BLaER1 treated with 17β-estradiol and CSF1 and Interleukin-3, amounts not matched to agents 10 nM and 100 nM (cell line): Measurements from ENCODE around the gene MCAT.
A peak's percentile ranks its signal among the peaks of the same experiment; 100 is the strongest.

Source experiments
- H3K27ac ChIP-seq, 11 experiments: shearing (Covaris generic); formaldehyde crosslinking; 2 replicates each; pipeline ENCODE4 v1.8.1; 2022
- H3K27me3 ChIP-seq, 11 experiments: shearing (Covaris generic); formaldehyde crosslinking; 2 replicates each; pipeline ENCODE4 v1.8.1; 2022
- H3K36me3 ChIP-seq, 11 experiments: shearing (Covaris generic); formaldehyde crosslinking; 2 replicates each; pipeline ENCODE4 v1.8.1; 2022
- H3K4me1 ChIP-seq, 10 experiments: shearing (Covaris generic); formaldehyde crosslinking; 2 replicates each; pipeline ENCODE4 v1.8.1; 2022
- H3K4me2 ChIP-seq, 11 experiments: shearing (Covaris generic); formaldehyde crosslinking; 2 replicates each; pipeline ENCODE4 v1.8.1; 2022
- H3K4me3 ChIP-seq, 10 experiments: shearing (Covaris generic); formaldehyde crosslinking; 2 replicates each; pipeline ENCODE4 v1.8.1; 2022
- H3K9ac ChIP-seq, 11 experiments: shearing (Covaris generic); formaldehyde crosslinking; 2 replicates each; pipeline ENCODE4 v1.8.1; 2022
- H3K9me3 ChIP-seq, 11 experiments: shearing (Covaris generic); formaldehyde crosslinking; replicated peaks in 1 of 11; 2 replicates each; pipeline ENCODE4 v1.8.1; 2022
- H4K20me1 ChIP-seq, 11 experiments: shearing (Covaris generic); formaldehyde crosslinking; 2 replicates each; pipeline ENCODE4 v1.8.1; 2022
- Cebpa-rat ChIP-seq, 11 experiments: shearing (Covaris generic); IDR thresholded peaks; 2 replicates each; pipeline ENCODE4 v1.8.1; 2022

MCAT gene

DNA sequence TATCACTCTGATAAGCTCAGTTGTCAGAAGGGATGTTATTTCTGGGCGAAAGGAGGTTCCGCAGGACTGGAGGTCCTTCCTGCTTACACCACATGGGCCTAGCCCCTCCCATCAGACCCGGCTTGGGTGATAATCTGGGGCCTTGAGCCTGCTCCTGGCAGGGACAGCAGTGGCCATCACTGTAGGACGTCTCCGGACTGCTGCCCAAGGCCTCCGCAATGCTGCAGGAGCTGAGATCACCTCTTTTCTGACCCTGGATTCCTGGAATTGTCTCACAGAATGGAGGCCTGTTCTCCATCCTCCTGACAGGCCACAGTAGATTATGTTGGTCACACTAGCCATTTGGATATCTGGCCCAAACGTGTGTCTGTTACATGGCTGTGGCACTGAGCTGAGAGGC lies 41.9 kb downstream of the MCAT start:
- peak overlapping the region in 3 of 11 experiments; percentile 12 to 25 (median 12); a peak in 2 of 22 replicates for H3K9ac ChIP-seq

DNA sequence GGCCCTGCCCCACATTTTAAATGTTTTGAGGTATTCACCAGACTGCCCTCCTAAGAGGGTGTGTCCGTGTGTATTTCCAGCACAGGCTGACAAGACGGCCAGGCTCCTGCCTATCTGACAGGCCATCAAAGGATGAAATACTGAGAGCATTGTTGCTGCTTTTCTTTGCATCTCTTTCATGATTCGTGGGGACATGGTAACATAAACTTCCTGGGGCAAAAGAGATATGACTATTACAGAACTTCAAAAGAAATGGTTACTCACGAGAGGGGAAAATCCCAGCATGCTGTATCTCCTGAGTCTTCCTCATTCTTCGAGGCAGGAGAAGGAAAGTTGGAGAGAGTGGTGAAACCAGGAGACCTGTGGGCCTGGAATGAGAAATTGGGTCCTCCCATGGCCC lies 43.0 kb downstream of the MCAT start:
- Histone ChIP-seq H4K20me1 (no peaks in the 10 kb centered on the region), H3K4me3 (no peak overlapping the region), H3K9ac (peak overlapping the region in 1 of 11 experiments; percentile 42; a peak in 1 of 22 replicates), H3K27ac (no peak overlapping the region), H3K9me3 (peaks cover 16 to 23% (median 21%) of the 10 kb centered on the region in 11 experiments), H3K36me3 (peaks cover 0 to 4% (median 0%) of the 10 kb centered on the region in 11 experiments; a peak in 1 of 22 replicates), H3K4me2 (peak overlapping the region in 6 of 11 experiments; percentile 41 to 67 (median 52); a peak in 11 of 22 replicates), H3K27me3 (no peaks in the 10 kb centered on the region), H3K4me1 (peaks cover 32 to 45% (median 40%) of the 10 kb centered on the region in 10 experiments)
- no peak for TF ChIP-seq Cebpa-rat (IDR thresholded peaks at IDR 0.05)

More for the DNA sequence above, 41.9 kb downstream of the MCAT start:
- Histone ChIP-seq H3K4me2 (peak overlapping the region in 10 of 11 experiments; percentile 21 to 66 (median 54); a peak in 19 of 22 replicates), H3K27ac (peak overlapping the region in 1 of 11 experiments; percentile 0; a peak in 1 of 22 replicates), H3K4me1 (peaks cover 34 to 48% (median 44%) of the 10 kb centered on the region in 10 experiments), H4K20me1 (no peaks in the 10 kb centered on the region), H3K4me3 (no peak overlapping the region), H3K36me3 (peaks cover 0 to 4% (median 0%) of the 10 kb centered on the region in 11 experiments; a peak in 1 of 22 replicates), H3K9me3 (peaks cover 11 to 12% (median 11%) of the 10 kb centered on the region in 11 experiments), H3K27me3 (no peaks in the 10 kb centered on the region)
- no peak for TF ChIP-seq Cebpa-rat (IDR thresholded peaks at IDR 0.05)

- TF ChIP-seq Cebpa-rat (IDR thresholded peaks at IDR 0.05), result no peak
- Histone ChIP-seq H3K36me3 (peaks cover 0 to 4% (median 0%) of the 10 kb centered on the region in 11 experiments; a peak in 1 of 22 replicates), H3K4me2 (no peak overlapping the region)
These were observed 44.1 kb downstream of the MCAT start for GRCh38 chr22:43099095-43099494.

GRCh38 chr22:43098356-43098755 lies 44.8 kb downstream of the MCAT start:
- H3K4me1 ChIP-seq, result peaks cover 25 to 40% (median 36%) of the 10 kb centered on the region in 10 experiments
- H3K9me3 ChIP-seq, result peaks cover 16 to 23% (median 21%) of the 10 kb centered on the region in 11 experiments
- no peaks in the 10 kb centered on the region for H4K20me1 ChIP-seq
- H3K4me2 ChIP-seq, result peak overlapping the region in 2 of 11 experiments; percentile 12 to 26; a peak in 2 of 22 replicates
- no peak for TF ChIP-seq Cebpa-rat (IDR thresholded peaks at IDR 0.05)
- no peak overlapping the region for H3K4me3 ChIP-seq
- H3K36me3 ChIP-seq, result peaks cover 0 to 4% (median 0%) of the 10 kb centered on the region in 11 experiments; a peak in 1 of 22 replicates
- no peak overlapping the region; a peak in 1 of 22 replicates for H3K9ac ChIP-seq
- no peaks in the 10 kb centered on the region for H3K27me3 ChIP-seq
- no peak overlapping the region for H3K27ac ChIP-seq

More at GRCh38 chr22:43099095-43099494, 44.1 kb downstream of the MCAT start:
- Histone ChIP-seq H3K4me1 (peaks cover 28 to 41% (median 38%) of the 10 kb centered on the region in 10 experiments), H3K4me3 (no peak overlapping the region), H3K27me3 (no peaks in the 10 kb centered on the region), H3K9ac (no peak overlapping the region), H4K20me1 (no peaks in the 10 kb centered on the region), H3K9me3 (peaks cover 16 to 23% (median 21%) of the 10 kb centered on the region in 11 experiments), H3K27ac (no peak overlapping the region)

DNA sequence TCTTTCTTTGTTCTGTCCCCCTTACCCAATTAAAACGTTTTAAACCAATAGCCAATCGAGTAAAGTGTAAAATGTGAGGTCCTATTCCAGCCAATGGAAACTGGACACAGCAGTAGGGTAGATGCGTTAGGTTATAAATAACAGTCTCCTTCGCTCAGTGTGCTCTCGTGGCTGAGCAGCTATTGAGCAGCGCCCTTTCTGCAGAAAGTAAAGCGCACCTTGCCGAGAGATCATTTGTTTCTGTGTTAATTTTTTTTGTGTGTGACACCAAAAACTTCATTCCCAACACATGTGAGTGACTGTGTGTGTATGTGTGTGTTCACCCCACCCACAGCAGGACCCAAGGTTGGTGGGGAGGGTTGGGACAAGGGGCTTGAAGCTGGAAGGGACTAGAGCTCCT lies 46.8 kb downstream of the MCAT start:
- Histone ChIP-seq H3K36me3 (peaks cover 0 to 4% (median 0%) of the 10 kb centered on the region in 11 experiments; a peak in 1 of 22 replicates), H3K27me3 (no peaks in the 10 kb centered on the region)

GRCh38 chr22:43094551-43094950 lies 48.6 kb downstream of the MCAT start:
- Histone ChIP-seq H3K27me3 (no peaks in the 10 kb centered on the region), H3K27ac (peak overlapping the region in 7 of 11 experiments; percentile 16 to 61 (median 42); a peak in 9 of 22 replicates), H3K36me3 (peaks cover 0 to 4% (median 0%) of the 10 kb centered on the region in 11 experiments; a peak in 1 of 22 replicates), H4K20me1 (no peaks in the 10 kb centered on the region), H3K4me2 (peak overlapping the region; percentile 4 to 53 (median 45); a peak in 18 of 22 replicates), H3K4me1 (peaks cover 21 to 40% (median 32%) of the 10 kb centered on the region in 10 experiments), H3K4me3 (no peak overlapping the region), H3K9ac (peak overlapping the region in 4 of 11 experiments; percentile 12 to 46 (median 28); a peak in 3 of 22 replicates), H3K9me3 (peaks cover 16 to 23% (median 21%) of the 10 kb centered on the region in 11 experiments)
- no peak for TF ChIP-seq Cebpa-rat (IDR thresholded peaks at IDR 0.05)

More for the DNA sequence above, 46.8 kb downstream of the MCAT start:
- Histone ChIP-seq H3K4me2 (no peak overlapping the region), H3K4me1 (peaks cover 23 to 46% (median 36%) of the 10 kb centered on the region in 10 experiments), H3K27ac (no peak overlapping the region), H3K4me3 (no peak overlapping the region), H4K20me1 (no peaks in the 10 kb centered on the region), H3K9ac (no peak overlapping the region), H3K9me3 (peaks cover 16 to 23% (median 21%) of the 10 kb centered on the region in 11 experiments)
- TF ChIP-seq Cebpa-rat (IDR thresholded peaks at IDR 0.05), result no peak

GRCh38 chr22:43094085-43094484 lies 49.1 kb downstream of the MCAT start:
- Histone ChIP-seq H3K9ac (peak overlapping the region in 3 of 11 experiments; percentile 12 to 46 (median 13); a peak in 3 of 22 replicates), H3K36me3 (peaks cover 0 to 4% (median 0%) of the 10 kb centered on the region in 11 experiments; a peak in 1 of 22 replicates), H3K9me3 (peaks cover 16 to 23% (median 21%) of the 10 kb centered on the region in 11 experiments), H4K20me1 (no peaks in the 10 kb centered on the region), H3K4me2 (peak overlapping the region; percentile 4 to 53 (median 45); a peak in 19 of 22 replicates), H3K27me3 (no peaks in the 10 kb centered on the region), H3K4me3 (no peak overlapping the region), H3K4me1 (peaks cover 23 to 43% (median 35%) of the 10 kb centered on the region in 10 experiments), H3K27ac (peak overlapping the region in 7 of 11 experiments; percentile 16 to 61 (median 42); a peak in 9 of 22 replicates)
- no peak for TF ChIP-seq Cebpa-rat (IDR thresholded peaks at IDR 0.05)

GRCh38 chr22:43092085-43092484 lies 51.1 kb downstream of the MCAT start:
- Histone ChIP-seq H4K20me1 (no peaks in the 10 kb centered on the region), H3K9ac (peak overlapping the region in 2 of 11 experiments; percentile 22 to 23; a peak in 1 of 22 replicates), H3K27me3 (no peaks in the 10 kb centered on the region), H3K4me3 (no peak overlapping the region), H3K27ac (peak overlapping the region in 4 of 11 experiments; percentile 1 to 41 (median 30); a peak in 4 of 22 replicates), H3K4me2 (peak overlapping the region in 9 of 11 experiments; percentile 15 to 57 (median 44); a peak in 14 of 22 replicates), H3K36me3 (peaks cover 0 to 4% (median 0%) of the 10 kb centered on the region in 11 experiments; a peak in 1 of 22 replicates), H3K9me3 (peaks cover 13 to 19% (median 17%) of the 10 kb centered on the region in 11 experiments), H3K4me1 (peaks cover 28 to 49% (median 40%) of the 10 kb centered on the region in 10 experiments)
- no peak for TF ChIP-seq Cebpa-rat (IDR thresholded peaks at IDR 0.05)
